AG10803 (cell line): ENCODE results near the gene BLOC1S6.

Source experiments
- DNase-seq: peaks from one replicate; pipeline ENCODE4 v3.0.0; 2010; ENCODE audit warnings: low read depth
- H3K4me3 ChIP-seq: 2 replicates; pipeline ENCODE4 v1.5.1; 2011; ENCODE audit warnings: mild to moderate bottlenecking, low read length, control low read depth
- CTCF ChIP-seq: conservative IDR thresholded peaks from 2 replicates; pipeline ENCODE4 v1.5.1; 2011; ENCODE audit warnings: mild to moderate bottlenecking, low read length, control low read depth, inconsistent platforms

Gene BLOC1S6

GRCh38 chr15:45548753-45549520 lies 38.2 kb upstream of the BLOC1S6 start:
- peak overlapping the region; percentile 38 for H3K4me3 ChIP-seq
- DNase-seq = peak; percentile 68
- no peak for TF ChIP-seq CTCF

- peak overlapping the region; percentile 38 for H3K4me3 ChIP-seq
- TF ChIP-seq CTCF = no peak
- DNase-seq = peak; percentile 88
These were observed 37.5 kb upstream of the BLOC1S6 start for GRCh38 chr15:45549541-45550220.

- TF ChIP-seq CTCF = no peak
- DNase-seq = peak; percentile 54
- no peak overlapping the region for H3K4me3 ChIP-seq
These were observed 36.7 kb upstream of the BLOC1S6 start for GRCh38 chr15:45550436-45550835.

- H3K4me3 ChIP-seq = no peak overlapping the region
- TF ChIP-seq CTCF = no peak
- DNase-seq = peak; percentile 23
These were observed 35.5 kb upstream of the BLOC1S6 start for GRCh38 chr15:45551676-45552075.

- H3K4me3 ChIP-seq = no peak overlapping the region
- no peak for TF ChIP-seq CTCF
- no peak for DNase-seq
These were observed 31.1 kb upstream of the BLOC1S6 start for GRCh38 chr15:45555934-45556608.

GRCh38 chr15:45572617-45573016 lies 14.6 kb upstream of the BLOC1S6 start:
- no peak for DNase-seq
- TF ChIP-seq CTCF = no peak
- no peak overlapping the region for H3K4me3 ChIP-seq
